ENCODE data around the gene CFAP57. TPM values are rescaled to one million over a fixed set of nuclear protein-coding genes. Genes with fewer than 3 reads are reported as not detected.

The CFAP57 gene
- total and polyA plus RNA-seq, 2 donors from 2014 or later, result 0.34 to 2.3 TPM

- no peak for TF ChIP-seq CTCF (IDR thresholded peaks at IDR 0.05; ENCODE audit: borderline replicate concordance, extremely low read depth, insufficient read depth)
- FAIRE-seq (no peak), DNase-seq (no peak)
- intact Hi-C loops (cut with DNase I), result no loop called here
- Histone ChIP-seq H3K9me3 (ENCODE audit: control insufficient read depth in 2 of 3, insufficient read depth in 1 of 3, low read length in 3 of 3) (no peaks in the 10 kb centered on the region), H3K27ac (ENCODE audit: low read depth in 2 of 2, low read length in 2 of 2) (peak overlapping the region in 1 of 2 donors; percentile 8), H3K9ac (ENCODE audit: low read length in 3 of 3) (no peak overlapping the region), H3K4me1 (ENCODE audit: control insufficient read depth in 2 of 3, insufficient read depth in 2 of 3, low read depth in 1 of 3, low read length in 3 of 3) (peaks cover 0 to 19% (median 13%) of the 10 kb centered on the region in 3 donors), H3K4me3 (ENCODE audit: low read length in 3 of 3) (no peak overlapping the region), H3K36me3 (ENCODE audit: control insufficient read depth in 2 of 3, insufficient read depth in 3 of 3, low read length in 3 of 3) (no peaks in the 10 kb centered on the region), H3K27me3 (ENCODE audit: control insufficient read depth, insufficient read depth, low read length) (no peaks in the 10 kb centered on the region)
These were observed 61.5 kb downstream of the CFAP57 start for GRCh38 chr1:43233631-43234030.

GRCh38 chr1:43234267-43234666, 62.1 kb downstream of the CFAP57 start:
- FAIRE-seq (no peak), DNase-seq (no peak)
- H3K9me3 ChIP-seq (ENCODE audit: control insufficient read depth in 2 of 3, insufficient read depth in 1 of 3, low read length in 3 of 3), result no peaks in the 10 kb centered on the region
- no peak for TF ChIP-seq CTCF (IDR thresholded peaks at IDR 0.05; ENCODE audit: borderline replicate concordance, extremely low read depth, insufficient read depth)
- no peak overlapping the region for H3K4me3 ChIP-seq (ENCODE audit: low read length in 3 of 3)
- intact Hi-C loops (cut with DNase I), result no loop called here
- H3K36me3 ChIP-seq (ENCODE audit: control insufficient read depth in 2 of 3, insufficient read depth in 3 of 3, low read length in 3 of 3), result no peaks in the 10 kb centered on the region
- peaks cover 0 to 23% (median 17%) of the 10 kb centered on the region in 3 donors for H3K4me1 ChIP-seq (ENCODE audit: control insufficient read depth in 2 of 3, insufficient read depth in 2 of 3, low read depth in 1 of 3, low read length in 3 of 3)
- H3K27ac ChIP-seq (ENCODE audit: low read depth in 2 of 2, low read length in 2 of 2), result no peak overlapping the region
- no peaks in the 10 kb centered on the region for H3K27me3 ChIP-seq (ENCODE audit: control insufficient read depth, insufficient read depth, low read length)
- no peak overlapping the region for H3K9ac ChIP-seq (ENCODE audit: low read length in 3 of 3)

DNA sequence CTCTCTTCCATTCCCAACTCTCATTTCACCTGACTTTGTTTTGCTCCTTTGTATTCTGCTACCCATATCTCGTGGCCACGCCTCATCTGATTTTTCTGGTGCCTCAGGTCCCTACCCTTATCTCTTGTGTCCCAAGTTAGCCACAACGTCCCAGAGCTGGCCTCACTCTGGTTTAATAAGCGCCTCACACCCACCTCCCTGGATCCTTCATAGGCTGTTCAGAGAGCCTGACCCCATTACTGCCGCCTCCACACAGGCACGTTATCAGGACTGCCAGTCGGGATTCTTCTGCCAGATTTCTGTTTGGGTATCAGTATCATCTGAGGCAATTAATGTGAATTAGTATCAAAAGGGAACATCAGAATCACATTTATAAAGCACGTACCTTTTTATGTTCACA, 62.9 kb downstream of the CFAP57 start:
- no peak for TF ChIP-seq CTCF (IDR thresholded peaks at IDR 0.05; ENCODE audit: borderline replicate concordance, extremely low read depth, insufficient read depth)
- Histone ChIP-seq H3K4me3 (ENCODE audit: low read length in 3 of 3) (no peak overlapping the region), H3K27ac (ENCODE audit: low read depth in 2 of 2, low read length in 2 of 2) (no peak overlapping the region), H3K36me3 (ENCODE audit: control insufficient read depth in 2 of 3, insufficient read depth in 3 of 3, low read length in 3 of 3) (no peaks in the 10 kb centered on the region), H3K27me3 (ENCODE audit: control insufficient read depth, insufficient read depth, low read length) (no peaks in the 10 kb centered on the region), H3K4me1 (ENCODE audit: control insufficient read depth in 2 of 3, insufficient read depth in 2 of 3, low read depth in 1 of 3, low read length in 3 of 3) (peaks cover 0 to 23% (median 17%) of the 10 kb centered on the region in 3 donors), H3K9ac (ENCODE audit: low read length in 3 of 3) (no peak overlapping the region), H3K9me3 (ENCODE audit: control insufficient read depth in 2 of 3, insufficient read depth in 1 of 3, low read length in 3 of 3) (no peaks in the 10 kb centered on the region)
- DNase-seq, result no peak
- intact Hi-C loops (cut with DNase I), result no loop called here
- no peak for FAIRE-seq
